Measurements from ENCODE around the gene LPP. TPM values are rescaled to one million over a fixed set of nuclear protein-coding genes. Genes with fewer than 3 reads are reported as not detected.

LPP gene
- total RNA-seq, 1 donor from 2014 or later, result 54.9 TPM

GRCh38 chr3:188294113-188294512 is 140.2 kb downstream of the LPP start:
- intact Hi-C loops (cut with micrococcal nuclease), result no loop called here

GRCh38 chr3:188294823-188295487 is 141.0 kb downstream of the LPP start:
- intact Hi-C loops (cut with micrococcal nuclease), result loop anchor here (5.0 kb wide), 5 partner anchors 43 to 622 kb away; no protein-coding TSS in a partner anchor

GRCh38 chr3:188295876-188296275 is 141.9 kb downstream of the LPP start:
- intact Hi-C loops (cut with micrococcal nuclease), result loop anchor here (5.0 kb wide), 5 partner anchors 44 to 621 kb away; no protein-coding TSS in a partner anchor

GRCh38 chr3:188296761-188297612 is 143.0 kb downstream of the LPP start:
- intact Hi-C loops (cut with micrococcal nuclease), result loop anchor here (5.0 kb wide), 5 partner anchors 45 to 620 kb away; no protein-coding TSS in a partner anchor

- intact Hi-C loops (cut with micrococcal nuclease), result loop anchor here (2.0 to 5.0 kb wide), 7 partner anchors 40 to 619 kb away; partner anchors contain the start of gene LPP
Observed at GRCh38 chr3:188298585-188298984, 144.6 kb downstream of the LPP start.

- intact Hi-C loops (cut with micrococcal nuclease), result loop anchor here (1.0 to 5.0 kb wide), 11 partner anchors 10 to 618 kb away; partner anchors contain the start of gene LPP
Observed at GRCh38 chr3:188299068-188299467, 145.1 kb downstream of the LPP start.

GRCh38 chr3:188299708-188300107 is 145.8 kb downstream of the LPP start:
- intact Hi-C loops (cut with micrococcal nuclease), result loop anchor here (1.0 to 5.0 kb wide), 11 partner anchors 10 to 618 kb away; partner anchors contain the start of gene LPP

- intact Hi-C loops (cut with micrococcal nuclease), result no loop called here
Observed at GRCh38 chr3:188301147-188301546, 147.2 kb downstream of the LPP start.

- intact Hi-C loops (cut with micrococcal nuclease), result no loop called here
Observed at GRCh38 chr3:188303286-188303799, 149.4 kb downstream of the LPP start.

GRCh38 chr3:188303823-188304222 is 149.9 kb downstream of the LPP start:
- intact Hi-C loops (cut with micrococcal nuclease), result no loop called here

GRCh38 chr3:188304501-188304900 is 150.5 kb downstream of the LPP start:
- intact Hi-C loops (cut with micrococcal nuclease), result no loop called here

GRCh38 chr3:188305220-188305619 is 151.3 kb downstream of the LPP start:
- intact Hi-C loops (cut with micrococcal nuclease), result loop anchor here (5.0 kb wide), 1 partner anchor 503 kb away; no protein-coding TSS in a partner anchor

- intact Hi-C loops (cut with micrococcal nuclease), result loop anchor here (5.0 kb wide), 1 partner anchor 504 kb away; no protein-coding TSS in a partner anchor
Observed at GRCh38 chr3:188306435-188307005, 152.6 kb downstream of the LPP start.

- intact Hi-C loops (cut with micrococcal nuclease), result loop anchor here (1.0 to 5.0 kb wide), 5 partner anchors 10 to 567 kb away; no protein-coding TSS in a partner anchor
Observed at GRCh38 chr3:188309437-188310269, 155.7 kb downstream of the LPP start.

GRCh38 chr3:188310270-188310710 is 156.3 kb downstream of the LPP start:
- intact Hi-C loops (cut with micrococcal nuclease), result loop anchor here (1.0 kb wide), 1 partner anchor 29 kb away; no protein-coding TSS in a partner anchor

GRCh38 chr3:188315553-188315952 is 161.6 kb downstream of the LPP start:
- intact Hi-C loops (cut with micrococcal nuclease), result no loop called here

GRCh38 chr3:188316021-188316722 is 162.2 kb downstream of the LPP start:
- intact Hi-C loops (cut with micrococcal nuclease), result no loop called here

- intact Hi-C loops (cut with micrococcal nuclease), result no loop called here
Observed at GRCh38 chr3:188316723-188317070, 162.7 kb downstream of the LPP start.

- intact Hi-C loops (cut with micrococcal nuclease), result no loop called here
Observed at GRCh38 chr3:188319569-188319968, 165.6 kb downstream of the LPP start.

GRCh38 chr3:188320757-188321156 is 166.8 kb downstream of the LPP start:
- intact Hi-C loops (cut with micrococcal nuclease), result loop anchor here (5.0 to 10.0 kb wide), 5 partner anchors 82 to 1004 kb away; no protein-coding TSS in a partner anchor
